Naive B cell (primary cell): ENCODE results near the gene SLC35F3. TPM values are rescaled to one million over a fixed set of nuclear protein-coding genes. Genes with fewer than 3 reads are reported as not detected.

Experiments used
- ATAC-seq, 2 donors: fragments of 150-1000 bp; cut with Tn5 transposase; 2 replicates each; pipeline ENCODE4 v1.10.0; 2021; ENCODE audit warnings: low read depth in 2 of 2, mild to moderate bottlenecking in 2 of 2, moderate library complexity in 2 of 2
- DNase-seq: peaks from one replicate; pipeline ENCODE4 v3.0.0; 2022
- H3K27ac Mint-ChIP-seq, 6 donors: one replicate each; pipeline ENCODE4 v1.8.0; 2020 to 2022; ENCODE audit warnings: mild to moderate bottlenecking in 6 of 6, mixed read lengths in 6 of 6, moderate library complexity in 5 of 6, inconsistent platforms in 2 of 6
- H3K27me3 Mint-ChIP-seq, 3 donors: one replicate each; pipeline ENCODE4 v1.8.0; 2021 to 2022; ENCODE audit warnings: mixed read lengths in 3 of 3, mild to moderate bottlenecking in 1 of 3
- H3K36me3 Mint-ChIP-seq, 2 donors: one replicate each; pipeline ENCODE4 v1.8.0; 2020 to 2022; ENCODE audit warnings: mixed read lengths in 2 of 2, inconsistent platforms in 1 of 2, mild to moderate bottlenecking in 1 of 2
- H3K4me1 Mint-ChIP-seq, 3 donors: one replicate each; pipeline ENCODE4 v1.8.0; 2020 to 2022; ENCODE audit warnings: mixed read lengths in 3 of 3, inconsistent platforms in 1 of 3, mild to moderate bottlenecking in 1 of 3, moderate library complexity in 1 of 3
- H3K4me3 Mint-ChIP-seq, 8 donors: one replicate each; pipeline ENCODE4 v1.8.0; 2020 to 2022; ENCODE audit warnings: mild to moderate bottlenecking in 8 of 8, mixed read lengths in 8 of 8, moderate library complexity in 8 of 8, inconsistent platforms in 2 of 8
- H3K9me3 Mint-ChIP-seq, 7 donors: one replicate each; pipeline ENCODE4 v1.8.0; 2020 to 2022; ENCODE audit warnings: mixed read lengths in 7 of 7, mild to moderate bottlenecking in 5 of 7, inconsistent platforms in 2 of 7, moderate library complexity in 1 of 7
- polyA plus RNA-seq, 6 donors: library from polyadenylated mRNA; unstranded; fragments of 300-500 nt; fragmentation: Illumina TruSeq; gene quantifications; one replicate each; pipeline ENCODE4 v1.2.3, GENCODE V29; 2021; ENCODE audit warnings: low read depth in 6 of 6

The SLC35F3 gene
- polyA plus RNA-seq, 6 donors from 2014 or later: not detected

DNA sequence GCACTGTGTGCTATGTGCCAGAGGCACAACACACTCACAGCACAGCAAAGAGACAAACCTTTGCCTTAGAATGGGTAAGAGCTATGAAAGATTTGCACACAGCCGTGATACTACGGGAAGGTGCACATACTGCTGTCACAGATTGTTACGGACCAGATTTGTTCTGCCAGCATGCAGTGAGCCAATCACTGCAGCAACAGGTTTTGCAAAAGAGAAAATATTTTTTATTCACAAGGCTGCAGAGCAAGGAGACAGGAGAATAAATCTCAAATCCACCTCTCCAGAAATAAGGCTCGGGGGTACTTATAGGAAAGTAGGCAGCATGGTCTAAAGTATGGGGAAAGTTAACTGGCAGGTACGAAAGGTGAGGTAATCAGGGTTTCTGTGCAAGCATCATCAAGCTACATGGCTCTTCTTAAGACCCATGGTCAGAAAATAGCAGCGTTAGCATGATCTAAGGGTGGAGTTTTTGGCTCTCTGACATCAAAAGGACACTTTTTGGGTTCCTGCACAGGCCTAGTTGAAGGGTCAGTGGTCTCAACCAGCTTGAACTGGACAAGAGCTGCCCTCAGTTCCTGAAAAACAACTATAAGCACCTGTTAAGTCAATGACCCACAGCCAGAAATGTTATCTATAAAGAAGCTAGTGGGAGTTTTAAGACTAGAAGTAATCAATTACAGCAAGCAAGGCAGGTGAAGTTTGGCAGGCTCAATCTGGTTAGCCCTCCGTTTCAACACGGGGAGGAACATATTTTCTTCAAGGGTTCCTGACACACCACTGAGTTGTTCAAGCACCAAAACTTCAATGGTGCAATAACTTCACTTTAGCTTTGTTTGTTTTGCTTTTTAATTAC is 186.0 kb downstream of the SLC35F3 start:
- peaks cover 19 to 21% (median 20%) of the 10 kb centered on the region in 3 donors for H3K27me3 Mint-ChIP-seq
- ATAC-seq: no peak
- H3K4me1 Mint-ChIP-seq: no peaks in the 10 kb centered on the region
- H3K4me3 Mint-ChIP-seq: no peak overlapping the region
- H3K27ac Mint-ChIP-seq: no peak overlapping the region
- H3K9me3 Mint-ChIP-seq: peaks cover 0 to 6% (median 0%) of the 10 kb centered on the region in 7 donors
- DNase-seq: no peak
- H3K36me3 Mint-ChIP-seq: no peaks in the 10 kb centered on the region

GRCh38 chr1:234091065-234091401 is 186.6 kb downstream of the SLC35F3 start:
- Mint-ChIP-seq H3K4me3 (no peak overlapping the region), H3K36me3 (no peaks in the 10 kb centered on the region), H3K9me3 (peaks cover 0 to 6% (median 0%) of the 10 kb centered on the region in 7 donors), H3K27me3 (peaks cover 19 to 24% (median 20%) of the 10 kb centered on the region in 3 donors), H3K27ac (no peak overlapping the region), H3K4me1 (no peaks in the 10 kb centered on the region)
- ATAC-seq (no peak), DNase-seq (no peak)

DNA sequence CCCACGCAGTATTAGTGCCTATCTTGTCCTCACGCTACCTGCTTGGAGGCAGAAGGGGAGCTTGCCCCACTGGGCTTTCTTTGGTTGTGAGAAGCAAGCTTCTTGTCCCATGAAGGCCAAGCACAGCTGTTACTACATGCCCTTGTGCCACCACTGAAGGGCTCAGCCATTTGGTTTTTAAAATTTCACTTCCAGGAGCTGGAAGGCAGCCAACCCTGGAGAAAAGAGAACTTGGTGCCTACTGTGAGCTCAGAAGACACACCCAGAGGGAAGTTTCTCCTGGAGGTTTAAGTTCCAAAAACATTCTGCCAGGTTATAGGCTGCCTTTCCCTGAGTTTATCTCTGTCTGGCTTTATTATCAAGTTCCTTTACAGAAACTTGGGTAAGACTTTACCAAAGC is 187.4 kb downstream of the SLC35F3 start:
- DNase-seq (no peak), ATAC-seq (no peak)
- H3K27ac Mint-ChIP-seq: no peak overlapping the region
- peaks cover 0 to 6% (median 0%) of the 10 kb centered on the region in 7 donors for H3K9me3 Mint-ChIP-seq
- H3K27me3 Mint-ChIP-seq: peaks cover 16 to 26% (median 17%) of the 10 kb centered on the region in 3 donors
- no peaks in the 10 kb centered on the region for H3K36me3 Mint-ChIP-seq
- H3K4me1 Mint-ChIP-seq: no peaks in the 10 kb centered on the region
- no peak overlapping the region for H3K4me3 Mint-ChIP-seq

DNA sequence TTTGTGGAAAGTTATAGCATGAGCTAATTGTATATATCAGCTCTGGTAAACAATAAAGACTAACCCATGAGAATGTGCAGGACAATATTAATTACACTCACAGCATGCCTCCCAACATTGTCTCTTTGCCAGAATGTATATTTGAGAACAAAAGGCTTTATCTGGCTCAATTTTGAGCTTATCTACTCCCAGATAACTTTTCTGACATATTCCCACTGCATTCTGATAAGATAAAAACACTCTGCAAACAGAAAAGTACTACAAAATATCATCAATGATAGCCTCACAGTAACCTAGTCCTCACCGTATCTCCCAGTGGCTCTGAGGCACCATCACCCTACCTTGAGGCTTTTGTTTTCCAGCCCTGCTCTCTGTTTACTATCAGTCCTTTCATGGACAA is 188.6 kb downstream of the SLC35F3 start:
- H3K27me3 Mint-ChIP-seq: peaks cover 12 to 23% (median 13%) of the 10 kb centered on the region in 3 donors

DNA sequence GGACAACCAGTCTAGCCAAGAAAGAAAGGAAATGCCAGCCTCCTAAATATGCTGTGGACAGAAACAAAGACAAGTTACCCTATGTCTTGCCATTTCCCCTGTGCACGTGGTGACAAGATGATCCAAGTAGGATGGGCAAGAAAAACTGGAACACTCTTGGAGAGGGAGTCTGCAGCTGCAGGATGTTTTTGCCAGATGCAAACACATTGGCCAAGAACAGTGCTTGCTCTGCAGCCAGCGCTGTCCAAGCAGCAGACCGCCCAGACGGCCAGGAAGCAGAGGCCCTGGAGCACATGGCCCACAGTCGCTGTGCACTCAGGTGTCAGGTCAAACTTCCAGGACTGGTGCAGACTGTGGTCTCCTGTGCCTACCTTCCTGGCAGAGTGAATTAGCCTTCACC is 189.3 kb downstream of the SLC35F3 start:
- Mint-ChIP-seq H3K4me3 (no peak overlapping the region), H3K36me3 (no peaks in the 10 kb centered on the region), H3K27me3 (peaks cover 12 to 23% (median 13%) of the 10 kb centered on the region in 3 donors), H3K27ac (no peak overlapping the region), H3K4me1 (no peaks in the 10 kb centered on the region), H3K9me3 (peaks cover 0 to 6% (median 0%) of the 10 kb centered on the region in 7 donors)
- no peak for DNase-seq
- ATAC-seq: no peak

More for the DNA sequence above, 188.6 kb downstream of the SLC35F3 start:
- Mint-ChIP-seq H3K27ac (no peak overlapping the region), H3K9me3 (peaks cover 0 to 6% (median 0%) of the 10 kb centered on the region in 7 donors), H3K4me3 (no peak overlapping the region), H3K36me3 (no peaks in the 10 kb centered on the region), H3K4me1 (no peaks in the 10 kb centered on the region)
- no peak for ATAC-seq
- no peak for DNase-seq

- H3K36me3 Mint-ChIP-seq: no peaks in the 10 kb centered on the region
- no peak overlapping the region for H3K27ac Mint-ChIP-seq
- H3K27me3 Mint-ChIP-seq: peaks cover 9 to 22% (median 9%) of the 10 kb centered on the region in 3 donors
- DNase-seq (no peak), ATAC-seq (no peak)
- H3K4me3 Mint-ChIP-seq: no peak overlapping the region
- H3K9me3 Mint-ChIP-seq: peaks cover 0 to 6% (median 0%) of the 10 kb centered on the region in 7 donors
- no peaks in the 10 kb centered on the region for H3K4me1 Mint-ChIP-seq
Observed at GRCh38 chr1:234094172-234094571, 189.7 kb downstream of the SLC35F3 start.

- no peak overlapping the region for H3K27ac Mint-ChIP-seq
- no peak for ATAC-seq
Observed at GRCh38 chr1:234096161-234096770, 191.8 kb downstream of the SLC35F3 start.

GRCh38 chr1:234102583-234102982 is 198.1 kb downstream of the SLC35F3 start:
- Mint-ChIP-seq H3K36me3 (no peaks in the 10 kb centered on the region), H3K27ac (no peak overlapping the region)
- no peak for ATAC-seq

More at GRCh38 chr1:234096161-234096770, 191.8 kb downstream of the SLC35F3 start:
- no peak for DNase-seq
- no peaks in the 10 kb centered on the region for H3K4me1 Mint-ChIP-seq
- H3K27me3 Mint-ChIP-seq: peaks cover 2 to 24% (median 5%) of the 10 kb centered on the region in 3 donors
- H3K9me3 Mint-ChIP-seq: no peaks in the 10 kb centered on the region
- H3K36me3 Mint-ChIP-seq: no peaks in the 10 kb centered on the region
- H3K4me3 Mint-ChIP-seq: no peak overlapping the region

DNA sequence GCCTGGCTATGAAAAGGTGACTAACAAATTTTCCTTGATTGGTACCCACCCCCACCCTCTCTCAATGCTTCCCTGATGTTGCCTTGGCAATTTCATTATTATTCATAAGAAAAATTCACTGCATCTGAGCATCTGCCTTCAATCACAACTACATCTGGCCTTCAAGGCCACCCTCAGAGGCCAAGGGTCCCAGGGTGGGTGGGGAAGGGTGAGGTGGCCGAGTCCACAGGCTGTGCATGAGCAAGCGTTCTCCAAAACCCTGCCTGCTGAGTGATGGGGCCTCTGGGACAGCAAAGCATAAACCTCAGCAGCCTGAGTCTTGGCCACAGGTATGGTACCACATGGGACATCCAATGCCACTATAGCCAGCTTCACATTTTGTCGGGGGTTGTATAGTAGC is 198.7 kb downstream of the SLC35F3 start:
- Mint-ChIP-seq H3K4me1 (no peaks in the 10 kb centered on the region), H3K36me3 (no peaks in the 10 kb centered on the region), H3K27me3 (peaks cover 20 to 28% (median 20%) of the 10 kb centered on the region in 3 donors), H3K9me3 (peaks cover 0 to 4% (median 0%) of the 10 kb centered on the region in 7 donors), H3K27ac (no peak overlapping the region), H3K4me3 (no peak overlapping the region)
- ATAC-seq (no peak), DNase-seq (no peak)

More at GRCh38 chr1:234102583-234102982, 198.1 kb downstream of the SLC35F3 start:
- Mint-ChIP-seq H3K4me1 (no peaks in the 10 kb centered on the region), H3K27me3 (peaks cover 20 to 28% (median 20%) of the 10 kb centered on the region in 3 donors), H3K4me3 (no peak overlapping the region), H3K9me3 (peaks cover 0 to 4% (median 0%) of the 10 kb centered on the region in 7 donors)
- DNase-seq: no peak

DNA sequence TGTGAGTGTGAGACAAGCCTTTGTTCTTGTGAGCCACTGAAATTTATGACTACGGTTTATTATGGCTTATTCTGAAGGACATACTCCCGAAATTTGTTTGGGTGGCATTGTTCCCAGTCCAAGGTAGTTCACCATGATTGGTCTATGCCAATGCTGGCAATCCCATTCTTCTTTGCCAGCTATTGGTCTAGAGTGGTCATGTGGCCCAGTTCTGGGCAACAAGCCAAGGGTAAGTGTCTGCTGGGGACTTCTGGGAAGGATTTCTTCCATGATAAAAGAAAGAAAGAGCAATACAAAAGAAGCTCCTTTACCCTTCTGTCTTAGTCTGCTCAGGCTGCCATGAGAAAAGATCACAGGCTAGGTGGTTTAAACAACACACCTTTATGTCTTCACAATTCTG is 201.6 kb downstream of the SLC35F3 start:
- ATAC-seq (no peak), DNase-seq (no peak)
- Mint-ChIP-seq H3K9me3 (peaks cover 0 to 4% (median 0%) of the 10 kb centered on the region in 7 donors), H3K27ac (no peak overlapping the region), H3K4me3 (no peak overlapping the region), H3K27me3 (peaks cover 17 to 33% (median 28%) of the 10 kb centered on the region in 3 donors), H3K36me3 (no peaks in the 10 kb centered on the region), H3K4me1 (no peaks in the 10 kb centered on the region)

- Mint-ChIP-seq H3K27ac (no peak overlapping the region), H3K36me3 (no peaks in the 10 kb centered on the region), H3K27me3 (peaks cover 5 to 19% (median 15%) of the 10 kb centered on the region in 3 donors), H3K4me1 (no peaks in the 10 kb centered on the region), H3K9me3 (peaks cover 0 to 4% (median 0%) of the 10 kb centered on the region in 7 donors), H3K4me3 (no peak overlapping the region)
- DNase-seq: no peak
- ATAC-seq: no peak
Observed at GRCh38 chr1:234107416-234108021, 203.0 kb downstream of the SLC35F3 start.

- Mint-ChIP-seq H3K4me3 (no peak overlapping the region), H3K27me3 (peaks cover 0 to 26% (median 17%) of the 10 kb centered on the region in 3 donors), H3K9me3 (peaks cover 0 to 4% (median 0%) of the 10 kb centered on the region in 7 donors), H3K4me1 (no peaks in the 10 kb centered on the region), H3K27ac (no peak overlapping the region), H3K36me3 (no peaks in the 10 kb centered on the region)
- ATAC-seq (no peak), DNase-seq (no peak)
Observed at GRCh38 chr1:234108921-234109320, 204.4 kb downstream of the SLC35F3 start.

DNA sequence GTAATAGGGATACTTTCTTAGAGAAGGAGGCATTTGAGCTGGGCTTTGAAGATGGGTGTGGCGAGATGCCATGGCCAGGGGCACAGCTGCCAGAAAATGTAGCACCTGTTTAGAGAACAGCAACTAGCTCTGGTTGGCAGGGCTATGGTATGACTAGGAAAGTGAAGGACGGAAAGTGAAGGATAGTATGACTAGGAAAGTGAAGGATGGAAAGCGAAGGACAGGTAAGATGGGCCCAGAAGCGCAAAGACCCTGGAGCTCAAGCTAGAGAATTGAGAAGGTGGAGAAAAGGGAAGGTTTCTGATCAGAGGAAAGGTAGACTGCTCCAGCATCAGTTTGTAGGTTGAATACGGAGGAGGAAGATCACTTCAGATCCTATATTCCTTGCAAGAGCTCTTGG is 205.4 kb downstream of the SLC35F3 start:
- Mint-ChIP-seq H3K27me3 (peaks cover 4 to 30% (median 22%) of the 10 kb centered on the region in 3 donors), H3K4me1 (peaks cover 0 to 4% (median 2%) of the 10 kb centered on the region in 3 donors), H3K36me3 (no peaks in the 10 kb centered on the region), H3K4me3 (no peak overlapping the region), H3K27ac (no peak overlapping the region), H3K9me3 (peaks cover 0 to 4% (median 0%) of the 10 kb centered on the region in 7 donors)
- no peak for ATAC-seq
- no peak for DNase-seq
